ENCODE data around the gene SPACA6. TPM values are rescaled to one million over a fixed set of nuclear protein-coding genes. Genes with fewer than 3 reads are reported as not detected.

Gene SPACA6
- total RNA-seq, 1 experiment from 2014 or later = 29.5 TPM

- Histone ChIP-seq H3K9me3 (ENCODE audit: insufficient read depth, low read depth) (no peaks in the 10 kb centered on the region), H3F3A (ENCODE audit: insufficient read depth, low read depth) (peaks cover 13% of the 10 kb centered on the region; the same call in 1 of the 2 replicates), H3K4me3 (no peak overlapping the region), H3K27ac (no peak overlapping the region), H4K20me1 (ENCODE audit: insufficient read depth) (peaks cover 21% of the 10 kb centered on the region; the same call in 1 of the 2 replicates), H3K27me3 (ENCODE audit: insufficient read depth, low read depth) (no peaks in the 10 kb centered on the region), H2AFZ (no peak overlapping the region), H3K4me1 (replicated peaks; ENCODE audit: insufficient read depth) (no peaks in the 10 kb centered on the region), H3K36me3 (ENCODE audit: low read depth) (peaks cover 8% of the 10 kb centered on the region; the same call in 1 of the 2 replicates), H3K9me2 (ENCODE audit: insufficient read depth) (no peaks in the 10 kb centered on the region), H3K4me2 (no peak overlapping the region), H3K79me2 (ENCODE audit: low read depth) (peaks cover 19% of the 10 kb centered on the region)
- TF ChIP-seq EZH2 (IDR thresholded peaks at IDR 0.05; ENCODE audit: low read depth) = no peak
- TF ChIP-seq CTCF (conservative IDR thresholded peaks at IDR 0.05) = no peak
- no TSS peak for BruUV-seq (replicated peaks)
- intact Hi-C loops (cut with micrococcal nuclease; ENCODE audit: unreplicated experiment) = no loop called here
- no peak for DNase-seq
- CTCF ChIA-PET = interaction anchor here (0.6 kb wide), 1 partner anchor 302 kb away, joined by 3 read pairs; no protein-coding TSS in a partner anchor
- POLR2A ChIA-PET (ENCODE audit: unreplicated experiment) = no interaction called here
Measured at GRCh38 chr19:51696606-51697005, 3.5 kb downstream of the SPACA6 start.

DNA sequence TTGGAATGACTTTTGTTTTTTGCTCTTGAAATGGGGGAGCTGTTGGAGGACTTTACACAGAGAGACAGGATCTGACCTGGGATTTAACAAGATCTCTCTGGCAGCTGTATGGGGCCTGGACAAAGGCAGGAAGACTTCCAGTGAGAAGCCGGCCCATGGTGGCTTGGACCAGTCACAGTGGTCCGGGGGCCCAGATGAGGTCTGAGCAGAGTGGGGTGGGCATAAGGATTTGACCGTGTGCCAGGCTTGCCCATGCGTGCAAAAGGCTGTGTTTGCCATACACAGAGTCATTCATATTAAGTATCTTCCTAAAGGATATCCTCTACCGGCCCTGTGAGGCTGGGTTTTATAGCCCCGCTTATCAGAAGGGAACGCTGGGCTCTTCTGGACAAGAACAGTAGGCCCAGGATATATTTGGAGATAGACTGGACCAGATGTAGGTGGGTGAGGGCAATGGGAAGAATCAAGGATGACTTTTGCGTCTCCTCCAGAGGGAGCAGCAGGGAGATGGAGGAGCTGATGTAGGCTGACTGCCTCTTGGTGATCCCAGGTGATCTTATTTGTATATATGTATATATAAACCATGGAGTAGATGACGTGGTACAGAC is 4.1 kb downstream of the SPACA6 start:
- peaks cover 8% of the 10 kb centered on the region; the same call in 1 of the 2 replicates for H3K36me3 ChIP-seq (ENCODE audit: low read depth)
- CTCF ChIA-PET = no interaction called here
- BruUV-seq (replicated peaks) = no TSS peak

DNA sequence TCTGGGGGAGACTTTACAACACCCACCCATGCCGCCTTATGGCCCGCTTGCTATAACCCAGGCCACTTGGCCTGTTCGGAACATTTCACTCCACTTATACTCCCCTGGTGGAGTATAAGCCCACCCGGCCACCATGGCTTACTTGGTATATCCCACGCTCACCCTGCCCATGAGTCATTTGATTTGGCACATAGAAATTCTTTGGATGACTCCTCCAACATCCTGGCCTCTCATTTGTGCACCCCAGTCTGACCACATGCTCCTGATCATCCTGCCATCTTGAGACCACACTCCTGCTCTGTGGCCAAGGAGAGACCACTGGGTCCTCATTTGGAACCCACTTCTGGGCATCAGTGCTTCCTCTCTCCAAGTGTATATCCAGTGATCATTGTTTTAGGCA is 5.2 kb downstream of the SPACA6 start:
- H3K79me2 ChIP-seq (ENCODE audit: low read depth) = 0 out of 2 replicates have a peak, but pooled peaks cover 4% of the 10 kb centered on the region
- peaks cover 29% of the 10 kb centered on the region for H3F3A ChIP-seq (ENCODE audit: insufficient read depth, low read depth)
- peaks cover 21% of the 10 kb centered on the region; the same call in 1 of the 2 replicates for H4K20me1 ChIP-seq (ENCODE audit: insufficient read depth)
- no peaks in the 10 kb centered on the region for H3K9me2 ChIP-seq (ENCODE audit: insufficient read depth)
- no peaks in the 10 kb centered on the region for H3K4me1 ChIP-seq (replicated peaks; ENCODE audit: insufficient read depth)
- H3K27ac ChIP-seq = no peak overlapping the region
- no TSS peak for BruUV-seq (replicated peaks)
- no peaks in the 10 kb centered on the region for H3K27me3 ChIP-seq (ENCODE audit: insufficient read depth, low read depth)
- H2AFZ ChIP-seq = no peak overlapping the region
- no peak for DNase-seq
- H3K36me3 ChIP-seq (ENCODE audit: low read depth) = peaks cover 8% of the 10 kb centered on the region; the same call in 1 of the 2 replicates
- CTCF ChIA-PET = no interaction called here
- intact Hi-C loops (cut with micrococcal nuclease; ENCODE audit: unreplicated experiment) = no loop called here
- H3K4me2 ChIP-seq = no peak overlapping the region
- no peak overlapping the region for H3K4me3 ChIP-seq
- POLR2A ChIA-PET (ENCODE audit: unreplicated experiment) = no interaction called here
- no peaks in the 10 kb centered on the region for H3K9me3 ChIP-seq (ENCODE audit: insufficient read depth, low read depth)
- TF ChIP-seq EZH2 (IDR thresholded peaks at IDR 0.05; ENCODE audit: low read depth) (no peak), CTCF (conservative IDR thresholded peaks at IDR 0.05) (no peak)

More for the DNA sequence above, 4.1 kb downstream of the SPACA6 start:
- no peak overlapping the region for H3K4me2 ChIP-seq
- H3K4me1 ChIP-seq (replicated peaks; ENCODE audit: insufficient read depth) = no peaks in the 10 kb centered on the region
- peaks cover 21% of the 10 kb centered on the region; the same call in 1 of the 2 replicates for H4K20me1 ChIP-seq (ENCODE audit: insufficient read depth)
- peaks cover 18% of the 10 kb centered on the region; the same call in 1 of the 2 replicates for H3F3A ChIP-seq (ENCODE audit: insufficient read depth, low read depth)
- H3K4me3 ChIP-seq = no peak overlapping the region
- POLR2A ChIA-PET (ENCODE audit: unreplicated experiment) = no interaction called here
- intact Hi-C loops (cut with micrococcal nuclease; ENCODE audit: unreplicated experiment) = no loop called here
- no peak overlapping the region for H2AFZ ChIP-seq
- H3K79me2 ChIP-seq (ENCODE audit: low read depth) = peaks cover 12% of the 10 kb centered on the region
- no peaks in the 10 kb centered on the region for H3K27me3 ChIP-seq (ENCODE audit: insufficient read depth, low read depth)
- no peak for DNase-seq
- H3K9me3 ChIP-seq (ENCODE audit: insufficient read depth, low read depth) = no peaks in the 10 kb centered on the region
- no peaks in the 10 kb centered on the region for H3K9me2 ChIP-seq (ENCODE audit: insufficient read depth)
- no peak for TF ChIP-seq EZH2 (IDR thresholded peaks at IDR 0.05; ENCODE audit: low read depth)
- TF ChIP-seq CTCF (conservative IDR thresholded peaks at IDR 0.05) = no peak
- no peak overlapping the region for H3K27ac ChIP-seq

Measured in PC-9 (cell line).